ENCODE data around the gene SLC25A20.
A peak's percentile ranks its signal among the peaks of the same experiment; 100 is the strongest.

SLC25A20 gene, protein sequence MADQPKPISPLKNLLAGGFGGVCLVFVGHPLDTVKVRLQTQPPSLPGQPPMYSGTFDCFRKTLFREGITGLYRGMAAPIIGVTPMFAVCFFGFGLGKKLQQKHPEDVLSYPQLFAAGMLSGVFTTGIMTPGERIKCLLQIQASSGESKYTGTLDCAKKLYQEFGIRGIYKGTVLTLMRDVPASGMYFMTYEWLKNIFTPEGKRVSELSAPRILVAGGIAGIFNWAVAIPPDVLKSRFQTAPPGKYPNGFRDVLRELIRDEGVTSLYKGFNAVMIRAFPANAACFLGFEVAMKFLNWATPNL

GRCh38 chr3:48898383-48899234 is at the start of gene SLC25A20:
TSS of gene SLC25A20 (minus strand) at chr3:48898882. CDS start at chr3:48898794, 88 bp downstream.
- peak within 1 kb of the TSS; percentile 83 for H3K27ac ChIP-seq
- TF ChIP-seq, protein P1, sequence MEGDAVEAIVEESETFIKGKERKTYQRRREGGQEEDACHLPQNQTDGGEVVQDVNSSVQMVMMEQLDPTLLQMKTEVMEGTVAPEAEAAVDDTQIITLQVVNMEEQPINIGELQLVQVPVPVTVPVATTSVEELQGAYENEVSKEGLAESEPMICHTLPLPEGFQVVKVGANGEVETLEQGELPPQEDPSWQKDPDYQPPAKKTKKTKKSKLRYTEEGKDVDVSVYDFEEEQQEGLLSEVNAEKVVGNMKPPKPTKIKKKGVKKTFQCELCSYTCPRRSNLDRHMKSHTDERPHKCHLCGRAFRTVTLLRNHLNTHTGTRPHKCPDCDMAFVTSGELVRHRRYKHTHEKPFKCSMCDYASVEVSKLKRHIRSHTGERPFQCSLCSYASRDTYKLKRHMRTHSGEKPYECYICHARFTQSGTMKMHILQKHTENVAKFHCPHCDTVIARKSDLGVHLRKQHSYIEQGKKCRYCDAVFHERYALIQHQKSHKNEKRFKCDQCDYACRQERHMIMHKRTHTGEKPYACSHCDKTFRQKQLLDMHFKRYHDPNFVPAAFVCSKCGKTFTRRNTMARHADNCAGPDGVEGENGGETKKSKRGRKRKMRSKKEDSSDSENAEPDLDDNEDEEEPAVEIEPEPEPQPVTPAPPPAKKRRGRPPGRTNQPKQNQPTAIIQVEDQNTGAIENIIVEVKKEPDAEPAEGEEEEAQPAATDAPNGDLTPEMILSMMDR (conservative IDR thresholded peaks at IDR 0.05) = no peak
- TF ChIP-seq ZFX (IDR thresholded peaks at IDR 0.05) = 0 out of 2 replicates have a peak, but pooled peaks have one; percentile 23

DNA sequence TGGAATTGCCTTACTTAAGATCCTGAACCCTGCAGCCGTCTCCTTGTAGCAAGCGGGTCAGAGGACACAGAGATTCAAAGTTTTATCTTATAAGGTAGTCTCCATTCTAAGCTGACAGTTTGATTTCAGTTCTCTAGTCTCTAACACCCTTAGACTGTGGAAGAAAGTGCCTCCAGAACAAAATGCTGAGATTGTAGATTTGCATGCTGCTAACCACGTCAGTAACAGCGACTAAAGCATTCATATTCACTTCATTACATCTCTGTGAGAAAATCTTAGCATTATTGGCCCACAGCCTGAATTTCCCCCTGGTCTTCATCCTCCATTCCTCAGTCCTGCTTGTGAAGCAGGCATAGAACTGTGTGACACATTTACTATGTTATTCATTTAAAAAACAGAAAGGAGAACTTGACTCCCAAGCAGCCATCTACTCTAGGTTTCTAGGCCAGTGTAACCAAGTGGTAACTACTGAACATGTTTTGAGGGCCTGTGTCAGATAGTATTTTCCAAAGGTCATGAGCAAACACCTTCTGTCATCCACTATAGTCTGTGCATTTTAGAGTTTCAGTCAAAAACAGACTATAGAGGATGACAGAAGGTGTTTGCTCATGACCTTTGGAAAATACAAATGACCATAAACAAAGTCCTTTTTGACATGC is 47.3 kb upstream of the SLC25A20 start:
- TF ChIP-seq ZFX (IDR thresholded peaks at IDR 0.05) = no peak
- TF ChIP-seq, protein P1 (conservative IDR thresholded peaks at IDR 0.05) = no peak
- no peak overlapping the region for H3K27ac ChIP-seq

DNA sequence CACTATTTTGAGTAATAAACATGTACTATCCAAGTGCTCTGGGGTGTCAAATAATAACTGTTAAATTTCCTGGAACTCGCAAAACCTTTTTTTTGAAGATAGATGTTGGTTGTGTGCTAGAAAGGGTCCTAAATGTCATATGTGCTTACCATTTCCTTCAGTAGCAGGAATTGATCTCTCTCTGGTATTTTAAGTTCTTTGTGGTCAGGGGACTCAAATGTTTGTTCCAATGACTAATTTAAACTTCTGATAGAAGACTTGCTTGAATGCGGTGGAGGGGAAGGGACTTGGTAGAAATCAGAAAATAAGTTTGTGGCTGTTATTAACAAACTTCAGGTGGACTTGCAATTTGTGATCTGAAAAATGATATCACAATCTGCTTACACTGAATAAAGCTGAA is 46.8 kb upstream of the SLC25A20 start:
- H3K27ac ChIP-seq = no peak overlapping the region
- no peak for TF ChIP-seq ZFX (IDR thresholded peaks at IDR 0.05)
- TF ChIP-seq, protein P1 (conservative IDR thresholded peaks at IDR 0.05) = no peak

DNA sequence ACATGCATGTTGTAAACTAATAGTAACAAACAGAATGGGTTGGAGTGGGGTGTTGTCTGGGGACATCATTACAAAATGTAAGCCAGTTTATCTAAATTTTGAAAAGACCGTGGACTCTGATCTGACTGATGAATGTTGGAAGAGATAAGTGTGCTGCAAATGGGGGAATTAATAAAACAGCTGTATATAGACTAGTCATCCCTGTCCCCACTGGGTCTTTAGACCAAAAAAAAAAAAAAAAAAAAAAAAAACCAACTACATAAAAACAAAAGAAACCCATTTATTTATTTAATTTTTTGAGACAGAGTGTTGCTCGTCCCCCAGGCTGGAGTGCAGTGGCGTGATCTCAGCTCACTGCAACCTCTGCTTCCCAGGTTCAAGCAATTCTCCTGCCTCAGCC is 40.0 kb upstream of the SLC25A20 start:
- TF ChIP-seq, protein P1 (conservative IDR thresholded peaks at IDR 0.05) = no peak
- TF ChIP-seq ZFX (IDR thresholded peaks at IDR 0.05) = no peak
- H3K27ac ChIP-seq = no peak overlapping the region

GRCh38 chr3:48938156-48938555 is 39.5 kb upstream of the SLC25A20 start:
- no peak for TF ChIP-seq ZFX (IDR thresholded peaks at IDR 0.05)
- TF ChIP-seq, protein P1 (conservative IDR thresholded peaks at IDR 0.05) = no peak
- no peak overlapping the region for H3K27ac ChIP-seq

DNA sequence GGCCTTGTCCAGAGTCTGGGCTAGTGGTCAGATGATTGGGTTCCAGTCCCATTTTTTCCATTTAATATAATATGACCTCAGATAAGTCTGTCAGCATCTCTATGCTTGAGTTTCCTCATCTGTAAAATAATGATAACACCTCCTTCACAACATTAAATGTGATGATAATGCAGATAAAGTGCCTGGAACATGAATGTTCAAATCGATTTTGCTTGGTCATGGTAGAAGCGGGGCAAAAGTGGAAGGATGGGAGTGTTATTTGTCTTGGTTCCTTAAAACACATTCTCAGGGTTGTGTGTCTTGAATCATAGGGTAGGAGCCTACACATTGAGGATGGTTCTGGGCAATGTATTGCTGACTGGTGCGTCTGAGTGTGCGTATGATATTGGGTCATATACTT is 36.8 kb upstream of the SLC25A20 start:
- TF ChIP-seq ZFX (IDR thresholded peaks at IDR 0.05) = no peak
- TF ChIP-seq, protein P1 (conservative IDR thresholded peaks at IDR 0.05) = no peak
- H3K27ac ChIP-seq = no peak overlapping the region

Measured in C4-2B (cell line).